Central memory CD8-positive, alpha-beta T cell (primary cell): Measurements from ENCODE around the gene ANKRD24.
"Not testable (repeated sequence)": the region's sequence is repeated elsewhere in the genome, so short reads cannot be mapped to it uniquely, and the experiment has no call there.

Experiments used
- ATAC-seq: fragments of 150-1000 bp; cut with Tn5 transposase; replicated peaks from 2 replicates; pipeline ENCODE4 v1.10.0; 2022; ENCODE audit warnings: mild to moderate bottlenecking, moderate FRiP score, moderate number of reproducible peaks; ENCODE audit not compliant: poor library complexity, severe bottlenecking; ENCODE audit errors: extremely low read depth
- DNase-seq, 2 donors: peaks; one replicate each; pipeline ENCODE4 v3.0.0; 2021; ENCODE audit warnings: low spot score in 2 of 2
- H3K27ac Mint-ChIP-seq: one replicate; pipeline ENCODE4 v1.8.0; 2022; ENCODE audit warnings: low read depth, mild to moderate bottlenecking, moderate library complexity, mixed read lengths
- H3K27me3 Mint-ChIP-seq: one replicate; pipeline ENCODE4 v1.8.0; 2022; ENCODE audit warnings: mixed read lengths
- H3K36me3 Mint-ChIP-seq: one replicate; pipeline ENCODE4 v1.8.0; 2022; ENCODE audit warnings: mild to moderate bottlenecking, moderate library complexity, mixed read lengths; ENCODE audit not compliant: insufficient read depth
- H3K4me1 Mint-ChIP-seq: one replicate; pipeline ENCODE4 v1.8.0; 2022; ENCODE audit warnings: mixed read lengths
- H3K4me3 Mint-ChIP-seq: one replicate; pipeline ENCODE4 v1.8.0; 2022; ENCODE audit warnings: mild to moderate bottlenecking, moderate library complexity, mixed read lengths
- H3K9me3 Mint-ChIP-seq: one replicate; pipeline ENCODE4 v1.8.0; 2022; ENCODE audit warnings: mixed read lengths

The ANKRD24 gene

GRCh38 chr19:4175669-4175931 is 6.9 kb upstream of the ANKRD24 start:
- H3K36me3 Mint-ChIP-seq, result peaks cover 26% of the 10 kb centered on the region

GRCh38 chr19:4177146-4177545 is 5.3 kb upstream of the ANKRD24 start:
- Mint-ChIP-seq H3K27ac (no peak overlapping the region), H3K36me3 (peaks cover 28% of the 10 kb centered on the region), H3K4me1 (peaks cover 35% of the 10 kb centered on the region), H3K9me3 (no peaks in the 10 kb centered on the region), H3K4me3 (no peak overlapping the region), H3K27me3 (peaks cover 10% of the 10 kb centered on the region)
- no peak for ATAC-seq
- no peak for DNase-seq

More at GRCh38 chr19:4175669-4175931, 6.9 kb upstream of the ANKRD24 start:
- no peak overlapping the region for H3K4me3 Mint-ChIP-seq
- no peak overlapping the region for H3K27ac Mint-ChIP-seq
- H3K27me3 Mint-ChIP-seq, result peaks cover 17% of the 10 kb centered on the region
- H3K9me3 Mint-ChIP-seq, result no peaks in the 10 kb centered on the region
- peaks cover 25% of the 10 kb centered on the region for H3K4me1 Mint-ChIP-seq
- ATAC-seq (no peak), DNase-seq (no peak)

GRCh38 chr19:4178990-4179389 is 3.5 kb upstream of the ANKRD24 start:
- H3K36me3 Mint-ChIP-seq, result peaks cover 31% of the 10 kb centered on the region
- peak overlapping the region; percentile 55 for H3K4me3 Mint-ChIP-seq
- ATAC-seq, result no peak
- peaks cover 32% of the 10 kb centered on the region for H3K4me1 Mint-ChIP-seq
- no peak for DNase-seq
- H3K27ac Mint-ChIP-seq, result peak overlapping the region; percentile 24
- no peaks in the 10 kb centered on the region for H3K9me3 Mint-ChIP-seq
- no peaks in the 10 kb centered on the region for H3K27me3 Mint-ChIP-seq

- no peak for ATAC-seq
- Mint-ChIP-seq H3K27ac (no peak overlapping the region), H3K4me3 (peak overlapping the region; percentile 98), H3K9me3 (no peaks in the 10 kb centered on the region), H3K4me1 (peaks cover 38% of the 10 kb centered on the region), H3K27me3 (no peaks in the 10 kb centered on the region), H3K36me3 (peaks cover 32% of the 10 kb centered on the region)
- no peak for DNase-seq
These were observed 1.4 kb upstream of the ANKRD24 start for GRCh38 chr19:4181053-4181508.

- ATAC-seq (no peak), DNase-seq (no peak)
- Mint-ChIP-seq H3K36me3 (peaks cover 20% of the 10 kb centered on the region), H3K27ac (no peak overlapping the region), H3K4me1 (peaks cover 41% of the 10 kb centered on the region), H3K27me3 (no peaks in the 10 kb centered on the region), H3K9me3 (no peaks in the 10 kb centered on the region), H3K4me3 (peak overlapping the region; percentile 32)
These were observed 1.7 kb downstream of the ANKRD24 start for GRCh38 chr19:4183967-4184717.

- no peak overlapping the region for H3K27ac Mint-ChIP-seq
- H3K9me3 Mint-ChIP-seq, result no peaks in the 10 kb centered on the region
- peaks cover 34% of the 10 kb centered on the region for H3K4me1 Mint-ChIP-seq
- H3K4me3 Mint-ChIP-seq, result peak overlapping the region; percentile 32
- ATAC-seq (no peak), DNase-seq (no peak)
- no peaks in the 10 kb centered on the region for H3K27me3 Mint-ChIP-seq
- H3K36me3 Mint-ChIP-seq, result peaks cover 16% of the 10 kb centered on the region
These were observed 2.3 kb downstream of the ANKRD24 start for GRCh38 chr19:4184718-4185352.

- Mint-ChIP-seq H3K4me3 (peak overlapping the region; percentile 32), H3K4me1 (peaks cover 29% of the 10 kb centered on the region), H3K36me3 (peaks cover 15% of the 10 kb centered on the region), H3K27me3 (no peaks in the 10 kb centered on the region), H3K27ac (no peak overlapping the region), H3K9me3 (no peaks in the 10 kb centered on the region)
- DNase-seq, result no peak
- no peak for ATAC-seq
These were observed 3.1 kb downstream of the ANKRD24 start for GRCh38 chr19:4185413-4186086.

- H3K4me1 Mint-ChIP-seq, result peaks cover 24% of the 10 kb centered on the region
- DNase-seq (peak; percentile 55 to 72), ATAC-seq (no peak)
- peaks cover 13% of the 10 kb centered on the region for H3K36me3 Mint-ChIP-seq
- no peak overlapping the region for H3K4me3 Mint-ChIP-seq
- H3K9me3 Mint-ChIP-seq, result no peaks in the 10 kb centered on the region
- H3K27ac Mint-ChIP-seq, result peak overlapping the region; percentile 33
- no peaks in the 10 kb centered on the region for H3K27me3 Mint-ChIP-seq
These were observed 3.9 kb downstream of the ANKRD24 start for GRCh38 chr19:4186087-4186993.

GRCh38 chr19:4187313-4188122 is 5.0 kb downstream of the ANKRD24 start:
- ATAC-seq, result no peak
- Mint-ChIP-seq H3K9me3 (no peaks in the 10 kb centered on the region), H3K4me3 (no peak overlapping the region), H3K36me3 (peaks cover 7% of the 10 kb centered on the region), H3K27me3 (no peaks in the 10 kb centered on the region), H3K27ac (no peak overlapping the region), H3K4me1 (peaks cover 15% of the 10 kb centered on the region)
- no peak for DNase-seq

GRCh38 chr19:4189641-4190040 is 7.2 kb downstream of the ANKRD24 start:
- Mint-ChIP-seq H3K27me3 (peaks cover 18% of the 10 kb centered on the region), H3K9me3 (no peaks in the 10 kb centered on the region), H3K36me3 (peaks cover 3% of the 10 kb centered on the region), H3K4me3 (no peak overlapping the region), H3K27ac (no peak overlapping the region), H3K4me1 (peaks cover 12% of the 10 kb centered on the region)
- DNase-seq, result no peak
- no peak for ATAC-seq

- not testable (repeated sequence) for H3K36me3 Mint-ChIP-seq, DNase-seq, H3K9me3 Mint-ChIP-seq, H3K4me3 Mint-ChIP-seq, H3K27ac Mint-ChIP-seq, H3K4me1 Mint-ChIP-seq, ATAC-seq
- H3K27me3 Mint-ChIP-seq, result peaks cover 44% of the 10 kb centered on the region
These were observed 10.0 kb downstream of the ANKRD24 start for GRCh38 chr19:4192537-4192936.
